Body of pancreas (tissue), 4 donors: ENCODE data around the gene OBP2A. TPM values are rescaled to one million over a fixed set of nuclear protein-coding genes. Genes with fewer than 3 reads are reported as not detected.

Experiments used
- ATAC-seq: fragments of 150-250 bp; one replicate; pipeline ENCODE4 v1.9.1; 2016
- DNase-seq, 4 donors: peaks; one replicate each; pipeline ENCODE4 v3.0.0-alpha.2; 2019
- H3K27ac ChIP-seq, 4 donors: fragments of 200-600 bp; sonication (generic); 1 replicate in 3 of 4; 2 replicates in 1 of 4; pipeline versions ENCODE4 v1.5.1 to v1.6.1; 2016 to 2019; ENCODE audit warnings: mild to moderate bottlenecking in 1 of 4, mixed read lengths in 1 of 4, moderate library complexity in 1 of 4
- H3K27me3 ChIP-seq, 2 donors: fragments of 200-600 bp; sonication (generic); one replicate each; pipeline ENCODE4 v1.6.0; 2016; ENCODE audit warnings: mild to moderate bottlenecking in 1 of 2
- H3K36me3 ChIP-seq, 2 donors: fragments of 200-600 bp; sonication (generic); replicated peaks in 1 of 2; 2 replicates each; pipeline ENCODE4 v1.5.1; 2016; ENCODE audit warnings: low read depth in 2 of 2; ENCODE audit not compliant: insufficient read depth in 1 of 2
- H3K4me1 ChIP-seq: fragments of 200-600 bp; sonication (generic); one replicate; pipeline ENCODE4 v1.6.0; 2016
- H3K4me3 ChIP-seq, 2 donors: fragments of 200-600 bp; sonication (generic); 1 replicate in 1 of 2; 2 replicates in 1 of 2; pipeline ENCODE4 v1.5.1; 2016 to 2019
- H3K9me3 ChIP-seq, 3 donors: fragments of 200-600 bp; sonication (generic); 1 replicate in 2 of 3; 2 replicates in 1 of 3; pipeline ENCODE4 v1.5.1; 2016
- CTCF ChIP-seq, 7 experiments: fragments of 450-650 bp in 4 of 7; fragments of 200-600 bp in 3 of 7; sonication (generic) in 3 of 7; IDR thresholded peaks; one replicate each; pipeline ENCODE4 v1.5.1; 2016 to 2019; ENCODE audit warnings: antibody characterized with exemption in 7 of 7
- POLR2A ChIP-seq, 3 donors: fragments of 450-650 bp; IDR thresholded peaks; one replicate each; pipeline ENCODE4 v1.6.1; 2016; ENCODE audit warnings: antibody characterized with exemption in 3 of 3, mild to moderate bottlenecking in 2 of 3
- WGBS, 2 donors: methylation state at CpG; one replicate each; pipeline ENCODE4 v1.1.5; 2017; 5-methylcytosine and 5-hydroxymethylcytosine counted together
- intact Hi-C: fragments of 100-400 bp; cut with DNase I; formaldehyde crosslinking; loops from one replicate; pipeline ENCODE4 v1.15.1; 2023
- total RNA-seq, 2 donors: library from RNA; depleted of rRNA; stranded (reverse); fragments of >200 nt; gene quantifications; one replicate each; pipeline ENCODE4 v1.1.0, GENCODE V29; 2016

The OBP2A gene
- total RNA-seq, 2 donors from 2014 or later: not detected

- WGBS, 2 donors: 52 to 76% methylated on average over 5 of the region's 5 CpGs
- TF ChIP-seq POLR2A (IDR thresholded peaks at IDR 0.05): no peak
- TF ChIP-seq CTCF (IDR thresholded peaks at IDR 0.05): no peak
Measured at GRCh38 chr9:135592331-135592590, 46.3 kb downstream of the OBP2A start.

GRCh38 chr9:135592625-135593024, 46.7 kb downstream of the OBP2A start:
- 40 to 65% methylated on average over 3 to 8 of the region's 13 CpGs for WGBS, 2 donors
- Histone ChIP-seq H3K36me3 (no peaks in the 10 kb centered on the region), H3K27me3 (no peaks in the 10 kb centered on the region), H3K4me1 (no peaks in the 10 kb centered on the region), H3K4me3 (no peak overlapping the region), H3K9me3 (no peaks in the 10 kb centered on the region), H3K27ac (no peak overlapping the region)
- no peak for ATAC-seq
- TF ChIP-seq POLR2A (IDR thresholded peaks at IDR 0.05) (no peak), CTCF (IDR thresholded peaks at IDR 0.05) (no peak)
- intact Hi-C loops: no loop called here
- no peak for DNase-seq

More at GRCh38 chr9:135592331-135592590, 46.3 kb downstream of the OBP2A start:
- ATAC-seq: no peak
- Histone ChIP-seq H3K27me3 (no peaks in the 10 kb centered on the region), H3K9me3 (no peaks in the 10 kb centered on the region), H3K27ac (no peak overlapping the region), H3K4me3 (no peak overlapping the region), H3K36me3 (no peaks in the 10 kb centered on the region), H3K4me1 (no peaks in the 10 kb centered on the region)
- intact Hi-C loops: no loop called here
- no peak for DNase-seq

- Histone ChIP-seq H3K4me1 (no peaks in the 10 kb centered on the region), H3K27ac (no peak overlapping the region), H3K4me3 (no peak overlapping the region), H3K9me3 (no peaks in the 10 kb centered on the region), H3K27me3 (peaks cover 0 to 4% of the 10 kb centered on the region in 2 donors), H3K36me3 (no peaks in the 10 kb centered on the region)
- intact Hi-C loops: no loop called here
- DNase-seq: no peak
- WGBS, 2 donors: 47 to 59% methylated on average over 2 of the region's 2 CpGs
- no peak for TF ChIP-seq POLR2A (IDR thresholded peaks at IDR 0.05)
- no peak for TF ChIP-seq CTCF (IDR thresholded peaks at IDR 0.05)
- no peak for ATAC-seq
Measured at GRCh38 chr9:135596211-135596610, 50.3 kb downstream of the OBP2A start.

Other genes starting within 250 kb of the OBP2A start
- 10 to 100 TPM; 17.8 to 17.9 TPM for gene PPP1R26, start 66.3 kb upstream of the OBP2A start, total RNA-seq
- gene MRPS2, start 45.4 kb upstream of the OBP2A start, total RNA-seq: 10 to 100 TPM; 15.8 to 35.0 TPM
- not detected for gene LCN1, start 24.7 kb upstream of the OBP2A start, total RNA-seq
- gene PAEP, start 15.6 kb downstream of the OBP2A start, total RNA-seq: not detected
- gene GLT6D1, start 93.4 kb downstream of the OBP2A start, total RNA-seq: not detected
- gene LCN9, start 117.2 kb downstream of the OBP2A start, total RNA-seq: not detected
- not detected for gene SOHLH1, start 153.4 kb downstream of the OBP2A start, total RNA-seq
- under 1 TPM; under 0.01 TPM for gene KCNT1, start 156.1 kb downstream of the OBP2A start, total RNA-seq